HS-5 (cell line): Measurements from ENCODE around the gene KRT76.
"Not testable (repeated sequence)": the region's sequence is repeated elsewhere in the genome, so short reads cannot be mapped to it uniquely, and the experiment has no call there.

Experiments used
- DNase-seq: peaks from one replicate; pipeline ENCODE4 v3.0.0-alpha.2; 2012; ENCODE audit warnings: low read depth

The KRT76 gene

DNA sequence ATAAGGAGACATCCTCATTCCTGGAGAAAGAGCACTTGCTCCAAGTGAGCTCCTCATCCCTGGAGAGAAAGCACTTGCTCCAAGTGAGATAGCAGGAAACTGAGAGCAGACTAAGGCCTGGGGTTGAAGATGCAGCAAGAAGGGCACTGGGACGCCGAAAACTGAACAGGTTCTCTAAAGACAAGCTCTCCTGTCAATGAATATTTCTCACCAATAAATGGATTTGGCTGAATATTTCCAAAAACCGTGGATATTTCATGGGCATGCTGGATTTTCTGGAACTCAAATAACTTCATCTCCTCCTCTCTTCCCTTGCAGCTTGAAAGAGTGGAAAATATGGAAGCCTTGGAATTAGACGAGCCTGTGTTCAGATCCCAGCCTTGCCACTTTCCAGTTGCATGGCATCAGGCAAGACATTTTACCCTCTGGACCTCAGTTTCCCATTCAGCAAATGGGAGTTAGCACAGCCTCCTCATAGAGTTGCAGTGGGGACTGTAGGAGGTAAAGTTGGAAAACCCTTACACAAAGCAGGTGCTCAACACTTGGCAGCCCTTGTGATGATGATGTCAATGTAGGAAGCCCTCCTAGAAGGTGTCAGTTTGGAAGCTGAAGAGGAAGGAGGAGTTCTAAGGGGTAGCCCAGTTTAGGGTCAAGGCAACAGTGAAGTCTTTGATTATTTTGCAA, 4.4 kb upstream of the KRT76 start:
- no peak for DNase-seq

- no peak for DNase-seq
Observed at GRCh38 chr12:52779914-52780313, 2.8 kb upstream of the KRT76 start.

- no peak for DNase-seq
Observed at GRCh38 chr12:52778833-52779232, 1.7 kb upstream of the KRT76 start.

GRCh38 chr12:52777566-52777965, 421 bp upstream of the KRT76 start:
- no peak for DNase-seq

DNA sequence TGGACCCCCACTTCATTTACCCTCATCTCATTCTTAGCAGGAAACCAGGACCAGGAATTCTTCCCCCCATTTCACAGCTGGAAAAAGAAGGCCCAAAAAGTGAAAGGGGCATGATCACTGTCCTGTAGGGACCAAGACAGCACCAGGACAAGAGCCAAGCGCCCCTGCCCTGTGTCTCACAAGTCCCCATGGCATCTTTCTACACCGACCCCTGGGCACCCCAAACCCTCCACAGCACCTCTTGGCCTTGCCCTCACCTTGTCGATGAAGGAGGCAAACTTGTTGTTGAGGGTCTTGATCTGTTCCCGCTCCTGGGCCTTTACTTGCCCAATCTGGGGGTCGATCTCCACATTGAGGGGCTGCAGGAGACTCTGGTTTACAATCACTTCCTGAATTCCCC, 710 bp downstream of the KRT76 start:
- DNase-seq, result no peak

- no peak for DNase-seq
Observed at GRCh38 chr12:52774629-52775250, 2.4 kb downstream of the KRT76 start.

DNA sequence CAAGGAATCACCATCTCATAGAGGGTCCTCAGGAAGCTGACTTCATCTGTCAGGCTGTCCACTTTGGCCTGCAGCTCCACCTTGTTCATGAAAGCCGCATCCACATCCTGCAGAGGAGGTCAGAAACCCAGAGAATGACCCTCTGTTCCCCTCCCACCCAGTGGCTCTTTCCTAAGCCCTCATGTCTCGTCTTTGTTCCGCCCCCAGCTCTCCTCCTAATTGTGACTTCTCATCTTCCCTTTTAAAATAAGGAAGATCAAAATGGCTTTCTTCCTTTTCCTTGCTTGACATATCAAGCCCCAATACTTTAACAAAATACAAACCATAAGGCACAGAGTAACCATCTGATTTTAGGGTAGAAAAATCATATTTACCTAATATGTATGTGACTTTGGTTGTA, 4.4 kb downstream of the KRT76 start:
- DNase-seq, result no peak

DNA sequence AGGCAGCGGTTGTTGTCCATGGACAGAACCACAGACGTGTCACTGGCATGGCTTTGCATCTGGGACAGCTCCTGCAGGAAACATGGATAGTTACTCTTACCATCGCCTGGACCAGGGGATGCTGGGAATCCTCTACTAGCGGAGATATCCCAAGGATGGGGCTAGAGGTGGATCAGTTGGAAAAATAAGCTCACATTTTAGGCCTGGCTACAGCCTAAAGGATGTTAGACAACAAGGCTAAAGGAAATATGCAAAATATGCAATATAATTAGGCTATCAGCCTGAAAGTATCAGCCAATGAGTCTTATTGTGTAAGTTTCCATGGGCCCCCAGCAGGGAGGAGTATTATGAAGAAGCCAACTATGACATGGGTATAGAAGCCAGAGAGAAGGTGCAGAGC, 5.0 kb downstream of the KRT76 start:
- no peak for DNase-seq

- no peak for DNase-seq
Observed at GRCh38 chr12:52771505-52771904, 5.6 kb downstream of the KRT76 start.

DNA sequence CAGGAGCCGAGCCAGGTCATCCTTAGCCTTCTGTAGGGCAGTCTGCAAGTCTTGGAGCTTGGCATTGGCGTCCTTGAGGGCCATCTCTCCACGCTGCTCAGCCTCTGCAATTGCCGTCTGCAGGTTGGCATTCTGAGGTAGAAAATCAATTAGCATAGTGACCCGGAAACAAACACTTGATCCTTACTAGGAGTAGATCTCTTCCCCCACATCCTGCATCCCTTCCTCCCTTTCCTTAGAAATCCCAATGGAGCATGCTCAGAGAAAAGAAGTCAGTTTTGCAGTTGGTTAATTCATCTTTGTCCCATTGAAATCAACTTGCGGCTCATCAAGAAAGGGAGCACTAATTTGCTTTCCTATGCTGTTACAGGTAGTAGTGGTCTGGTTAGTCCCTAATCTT, 6.1 kb downstream of the KRT76 start:
- no peak for DNase-seq

DNA sequence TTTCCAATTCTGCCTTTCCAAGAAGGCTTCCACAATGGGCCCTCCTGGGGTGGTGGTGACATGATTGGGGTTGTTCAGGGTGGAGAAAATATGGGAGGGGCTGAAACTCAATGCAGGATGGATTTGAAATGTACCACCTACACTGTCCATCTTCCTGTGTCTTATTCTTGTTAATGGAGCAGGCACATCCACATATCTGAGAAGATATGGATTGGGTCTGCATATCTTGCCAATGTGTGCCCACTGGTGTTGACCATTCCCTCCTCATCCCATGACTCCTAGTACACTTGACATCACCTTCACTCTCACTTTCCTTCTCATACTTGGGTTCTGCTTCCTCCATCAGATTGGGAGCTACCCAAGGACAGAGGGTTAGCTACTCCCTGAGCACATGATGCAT, 7.2 kb downstream of the KRT76 start:
- DNase-seq, result no peak

DNA sequence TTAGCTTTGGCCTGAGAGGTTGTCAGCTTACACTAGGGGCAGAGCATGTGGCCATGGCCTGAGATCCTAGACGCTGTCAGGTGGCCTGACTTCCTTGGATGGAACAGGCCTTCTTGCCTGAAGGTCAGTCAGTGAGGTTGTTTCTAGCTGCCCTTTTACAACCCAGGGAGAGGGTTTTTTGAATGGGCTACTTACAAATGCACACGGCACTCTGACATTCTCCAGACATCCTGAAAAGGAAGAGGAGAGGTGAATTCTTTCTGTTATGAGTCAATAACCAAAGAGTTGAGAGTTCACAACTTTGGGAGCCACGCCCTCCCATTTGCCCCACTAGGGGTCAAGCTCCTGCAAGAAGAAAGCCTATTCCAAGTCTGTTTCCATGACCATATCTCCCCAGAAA, 7.8 kb downstream of the KRT76 start:
- DNase-seq, result no peak

DNA sequence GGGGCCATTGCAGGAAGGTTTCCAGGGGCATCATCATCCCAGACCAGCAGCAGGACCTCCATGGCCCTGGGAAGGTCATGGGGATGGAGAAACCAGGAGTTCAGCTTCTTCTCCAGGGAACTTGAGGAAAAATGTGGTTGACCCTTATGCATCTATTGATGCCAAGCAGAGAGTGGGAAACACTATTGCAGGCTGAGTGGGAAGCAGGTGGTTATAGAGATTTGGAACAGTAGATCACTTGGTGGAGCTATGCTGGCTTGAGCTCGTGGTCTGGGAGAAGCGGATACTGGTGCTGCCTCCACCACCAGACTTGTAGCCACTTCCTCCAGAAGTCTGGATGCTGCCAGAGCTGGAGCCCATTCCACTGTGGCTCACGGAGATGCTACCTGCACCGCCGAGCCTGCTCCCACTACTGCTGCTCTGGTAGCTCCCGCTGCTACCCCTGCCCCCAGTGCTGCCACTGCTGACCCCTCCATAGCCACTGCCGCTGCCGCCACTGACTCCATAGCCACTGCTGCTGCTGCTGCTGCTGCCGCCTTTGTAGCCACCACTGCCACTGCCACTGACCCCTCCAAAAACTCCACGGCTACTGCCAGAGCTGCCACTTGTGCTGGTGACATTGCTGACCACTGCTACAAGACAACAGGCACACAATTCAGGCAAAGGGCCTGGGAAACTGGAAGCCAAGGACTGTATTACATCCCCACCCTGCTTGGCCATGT, 8.5 kb downstream of the KRT76 start:
- no peak for DNase-seq

DNA sequence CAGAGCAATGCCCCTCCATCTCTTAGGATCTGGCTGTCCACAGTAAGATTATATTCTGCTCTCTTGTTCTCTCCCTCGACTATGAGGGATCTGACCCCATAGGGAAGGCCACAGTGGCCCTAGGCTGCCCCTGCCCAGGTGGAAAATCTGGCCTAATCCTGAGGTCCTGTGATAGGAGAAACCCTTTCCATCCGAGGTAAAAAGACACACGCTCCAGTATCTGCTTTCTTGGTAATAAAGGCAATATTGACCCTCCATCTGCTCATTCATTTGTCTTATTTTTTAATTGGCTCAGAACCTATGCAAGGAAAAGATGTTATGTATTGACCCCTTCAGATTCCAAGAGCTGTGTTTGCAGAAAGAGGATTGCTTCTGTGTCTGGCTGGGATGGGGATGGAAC, 9.7 kb downstream of the KRT76 start:
- no peak for DNase-seq

- DNase-seq, result no peak
Observed at GRCh38 chr12:52767020-52767379, 10.1 kb downstream of the KRT76 start.

DNA sequence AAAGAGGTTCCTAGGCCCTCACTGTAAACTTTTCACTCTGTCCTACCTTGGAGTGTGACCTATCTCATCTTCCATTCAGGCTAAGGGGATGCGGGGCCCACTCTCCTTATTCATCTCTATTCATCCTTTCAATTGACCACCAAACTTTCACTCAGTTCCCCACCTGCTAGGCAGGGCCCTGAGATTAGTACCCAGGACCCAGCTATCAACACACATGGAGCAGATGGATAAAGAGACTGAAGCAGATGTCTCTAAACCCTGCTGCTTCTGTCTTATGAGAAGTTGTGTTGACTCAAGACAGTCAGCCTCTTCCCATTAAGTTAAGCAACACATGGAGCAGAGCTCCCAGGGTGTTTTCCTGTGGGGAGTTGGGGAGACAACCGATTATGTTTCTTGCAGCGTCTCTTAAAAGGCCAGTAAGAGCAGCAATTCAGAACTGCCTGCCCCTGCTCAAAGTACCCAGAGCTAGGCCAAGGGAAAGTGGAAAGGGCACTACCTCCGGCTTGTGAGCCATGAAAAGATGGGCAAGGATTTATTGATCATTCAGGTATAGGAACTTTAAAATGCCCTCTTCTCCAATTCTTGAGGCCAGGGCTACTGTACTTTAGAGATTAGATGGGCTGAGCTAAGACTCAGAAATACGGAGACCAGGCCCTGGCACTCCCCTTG, 10.7 kb downstream of the KRT76 start:
- DNase-seq, result no peak

DNA sequence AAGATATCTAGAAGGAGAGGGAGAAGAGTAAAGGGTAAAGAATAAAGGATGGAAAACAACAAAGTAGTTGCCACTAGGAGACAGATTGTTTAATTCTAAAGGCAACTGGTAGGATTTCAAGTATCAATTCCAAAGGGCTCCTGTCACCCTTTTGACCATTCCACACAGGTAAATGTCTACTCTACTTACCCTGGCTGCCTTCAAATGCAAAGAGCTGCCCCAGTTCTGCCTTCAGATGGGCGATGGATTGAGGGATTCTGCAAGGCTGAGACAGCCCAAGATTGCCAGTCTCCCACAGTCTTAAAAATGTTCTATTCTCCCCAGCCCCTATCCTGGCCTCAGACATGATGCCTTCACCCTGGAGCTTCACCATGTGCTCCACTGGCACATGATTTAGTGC, 11.4 kb downstream of the KRT76 start:
- no peak for DNase-seq

GRCh38 chr12:52763991-52764390, 13.2 kb downstream of the KRT76 start:
- DNase-seq, result no peak

DNA sequence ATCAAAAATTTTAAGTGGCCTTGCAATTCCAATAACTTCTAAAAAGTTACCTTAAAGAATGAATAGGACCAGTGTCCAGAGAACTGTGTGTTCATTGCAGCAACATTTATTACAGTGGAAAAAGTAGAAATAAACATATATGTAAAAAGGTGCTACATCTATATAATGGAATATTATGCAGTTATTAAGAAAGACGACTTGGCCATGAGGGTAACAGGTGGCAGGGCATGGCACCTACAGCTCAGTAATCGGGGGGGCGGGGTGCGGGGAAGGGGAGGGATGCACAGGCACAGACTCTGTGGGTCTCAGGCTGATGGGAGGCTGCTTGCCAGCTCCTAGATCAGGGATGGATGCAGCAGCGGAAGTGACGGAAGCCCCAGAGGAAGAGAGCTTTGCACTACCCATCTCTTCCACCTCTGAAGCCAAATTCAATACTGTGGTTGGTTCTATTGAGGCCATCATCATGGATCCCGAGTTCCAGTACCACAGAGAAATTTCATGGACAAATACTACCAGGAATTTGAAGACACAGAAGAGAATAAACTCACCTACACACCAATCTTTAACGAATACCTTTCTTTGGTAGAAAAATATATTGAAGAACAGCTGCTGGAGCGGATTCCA, 14.0 kb downstream of the KRT76 start:
- DNase-seq, result no peak

DNA sequence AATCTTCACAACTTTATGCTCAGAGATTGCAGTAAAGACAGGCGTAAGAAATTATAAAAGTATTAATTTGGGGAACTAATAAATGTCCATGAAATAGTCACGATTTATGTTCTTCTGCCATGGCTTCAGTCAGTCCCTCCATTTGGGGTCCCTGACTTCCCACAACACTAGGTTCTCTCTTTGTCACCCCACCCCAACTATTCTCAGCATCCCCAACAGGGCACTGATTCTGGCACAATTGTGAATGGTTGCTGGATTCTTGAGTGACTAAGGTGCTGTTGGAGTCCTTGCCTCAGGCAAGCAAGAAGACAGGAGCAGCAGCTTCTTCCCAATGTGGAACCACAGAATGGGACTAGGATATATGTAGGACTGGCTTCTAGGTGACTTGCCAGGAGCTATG, 15.3 kb downstream of the KRT76 start:
- no peak for DNase-seq

GRCh38 chr12:52761218-52761617, 15.9 kb downstream of the KRT76 start:
- not testable (repeated sequence) for DNase-seq

DNA sequence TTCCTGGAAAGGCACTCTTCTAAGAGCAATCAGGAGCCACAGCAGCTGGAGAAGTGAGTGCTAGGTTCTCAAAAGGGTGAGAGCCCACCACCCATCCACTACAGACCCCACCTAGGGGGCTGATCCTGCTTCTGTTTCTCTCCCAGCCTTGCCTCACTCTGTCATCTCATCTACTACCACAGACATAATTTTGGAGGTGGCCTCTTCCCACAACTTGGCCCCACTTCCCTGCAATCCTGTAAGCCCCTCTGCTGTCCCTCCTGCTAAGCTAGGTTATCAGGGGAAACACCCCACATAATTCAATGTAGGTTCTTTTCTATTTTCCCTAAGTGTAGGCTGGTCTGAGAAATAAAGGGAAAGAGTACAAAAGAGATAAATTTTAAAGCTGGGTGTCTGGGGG, 16.5 kb downstream of the KRT76 start:
- DNase-seq, result no peak

DNA sequence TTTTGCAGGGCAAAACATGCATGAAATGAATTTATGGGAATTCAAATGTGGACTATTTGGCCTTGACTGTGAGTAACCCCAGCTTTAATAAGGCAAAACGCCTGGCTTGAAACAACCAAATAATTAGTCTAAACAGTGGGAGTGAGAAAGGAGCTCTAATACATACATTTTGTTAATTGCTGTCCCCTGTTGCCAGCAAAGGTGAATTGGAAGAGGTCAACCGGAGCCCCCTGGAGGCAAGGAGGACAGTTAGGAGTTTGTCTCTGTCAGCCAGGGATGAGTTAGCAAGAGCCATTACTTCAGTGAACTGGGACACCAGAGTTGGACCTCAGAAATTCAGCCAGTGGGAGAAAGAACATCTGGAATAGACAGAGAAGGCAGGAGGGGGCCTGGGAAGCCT, 17.4 kb downstream of the KRT76 start:
- DNase-seq, result no peak
